Measurements from ENCODE around the gene STARD10. TPM values are rescaled to one million over a fixed set of nuclear protein-coding genes. Genes with fewer than 3 reads are reported as not detected.
A peak's percentile ranks its signal among the peaks of the same experiment; 100 is the strongest.

The STARD10 gene
- total RNA-seq, 1 donor from 2014 or later, result 170 TPM

DNA sequence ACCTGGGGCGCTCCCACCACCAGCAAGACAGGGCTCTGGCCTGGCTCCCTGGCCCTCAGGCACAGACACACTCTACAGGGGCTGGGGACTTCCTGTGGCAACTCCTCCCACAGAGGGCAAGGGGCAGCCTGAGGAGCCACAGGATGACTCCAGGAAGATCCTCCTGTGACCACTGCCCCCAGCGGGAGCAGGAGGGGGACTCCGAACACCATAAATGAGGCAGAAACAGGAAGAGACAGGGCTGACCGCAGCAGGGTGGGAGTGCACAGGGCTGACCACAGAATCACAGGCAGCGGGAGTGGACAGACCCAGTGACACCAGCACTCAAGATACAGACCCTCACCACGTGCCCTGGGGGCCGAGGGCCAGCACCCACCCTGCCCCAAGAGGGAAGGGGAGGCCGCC, 52.4 kb downstream of the STARD10 start:
- peak overlapping the region; percentile 48 for H3K4me3 Mint-ChIP-seq
- TF ChIP-seq, protein P1, sequence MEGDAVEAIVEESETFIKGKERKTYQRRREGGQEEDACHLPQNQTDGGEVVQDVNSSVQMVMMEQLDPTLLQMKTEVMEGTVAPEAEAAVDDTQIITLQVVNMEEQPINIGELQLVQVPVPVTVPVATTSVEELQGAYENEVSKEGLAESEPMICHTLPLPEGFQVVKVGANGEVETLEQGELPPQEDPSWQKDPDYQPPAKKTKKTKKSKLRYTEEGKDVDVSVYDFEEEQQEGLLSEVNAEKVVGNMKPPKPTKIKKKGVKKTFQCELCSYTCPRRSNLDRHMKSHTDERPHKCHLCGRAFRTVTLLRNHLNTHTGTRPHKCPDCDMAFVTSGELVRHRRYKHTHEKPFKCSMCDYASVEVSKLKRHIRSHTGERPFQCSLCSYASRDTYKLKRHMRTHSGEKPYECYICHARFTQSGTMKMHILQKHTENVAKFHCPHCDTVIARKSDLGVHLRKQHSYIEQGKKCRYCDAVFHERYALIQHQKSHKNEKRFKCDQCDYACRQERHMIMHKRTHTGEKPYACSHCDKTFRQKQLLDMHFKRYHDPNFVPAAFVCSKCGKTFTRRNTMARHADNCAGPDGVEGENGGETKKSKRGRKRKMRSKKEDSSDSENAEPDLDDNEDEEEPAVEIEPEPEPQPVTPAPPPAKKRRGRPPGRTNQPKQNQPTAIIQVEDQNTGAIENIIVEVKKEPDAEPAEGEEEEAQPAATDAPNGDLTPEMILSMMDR (conservative IDR thresholded peaks at IDR 0.05), result no peak
- H3K36me3 Mint-ChIP-seq, result no peaks in the 10 kb centered on the region
- peak overlapping the region; percentile 94 for H3K27ac Mint-ChIP-seq
- peaks cover 46% of the 10 kb centered on the region for H3K4me1 Mint-ChIP-seq (ENCODE audit: unreplicated experiment)
- H3K27me3 Mint-ChIP-seq, result no peaks in the 10 kb centered on the region
- no peak for DNase-seq (ENCODE audit: extremely low spot score, unreplicated experiment)
- no peaks in the 10 kb centered on the region for H3K9me3 Mint-ChIP-seq

DNA sequence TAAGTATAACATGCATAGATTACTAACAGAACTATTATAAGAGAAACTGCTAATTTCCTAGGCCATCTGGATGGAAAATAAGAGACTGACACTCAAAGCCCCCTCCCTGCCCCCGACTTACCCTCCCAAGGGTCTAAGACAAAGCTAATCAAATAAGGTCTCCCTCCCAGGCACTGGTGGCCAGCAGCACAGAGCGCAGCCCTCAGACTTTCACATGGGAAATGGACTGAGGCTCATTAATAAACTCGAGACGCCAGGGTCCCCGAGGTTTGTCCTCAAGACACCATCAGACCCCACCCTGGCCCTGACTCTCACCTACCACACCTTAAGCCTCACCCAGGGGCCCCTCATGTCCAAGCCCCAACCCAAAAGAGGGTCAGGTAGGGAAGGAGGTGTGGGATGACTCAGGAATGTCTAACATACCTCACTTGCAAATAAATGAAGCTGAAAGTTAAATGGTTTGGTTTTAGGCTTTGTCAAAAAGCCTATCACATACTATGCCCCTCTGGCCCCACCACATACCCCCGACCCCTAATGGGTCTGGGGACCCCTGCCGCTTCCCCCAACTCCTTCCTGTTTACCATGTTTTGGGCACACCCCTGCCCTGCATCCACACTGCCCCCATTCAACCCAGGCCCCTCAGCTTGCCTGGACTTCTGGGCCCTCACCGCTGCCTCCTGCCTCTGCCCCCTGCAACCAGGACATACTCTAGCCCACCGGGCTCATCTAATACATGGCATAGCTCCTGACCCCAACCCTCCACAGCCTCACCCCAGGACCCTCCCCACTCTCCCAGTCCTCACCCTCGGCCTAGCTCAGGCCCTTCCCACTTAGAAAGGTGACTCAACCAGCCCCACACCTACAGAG, 53.1 kb downstream of the STARD10 start:
- H3K27ac Mint-ChIP-seq, result peak overlapping the region; percentile 94
- DNase-seq (ENCODE audit: extremely low spot score, unreplicated experiment), result no peak
- H3K9me3 Mint-ChIP-seq, result no peaks in the 10 kb centered on the region
- peaks cover 49% of the 10 kb centered on the region for H3K4me1 Mint-ChIP-seq (ENCODE audit: unreplicated experiment)
- peak overlapping the region; percentile 48 for H3K4me3 Mint-ChIP-seq
- TF ChIP-seq, protein P1 (conservative IDR thresholded peaks at IDR 0.05), result no peak
- no peaks in the 10 kb centered on the region for H3K36me3 Mint-ChIP-seq
- H3K27me3 Mint-ChIP-seq, result no peaks in the 10 kb centered on the region

DNA sequence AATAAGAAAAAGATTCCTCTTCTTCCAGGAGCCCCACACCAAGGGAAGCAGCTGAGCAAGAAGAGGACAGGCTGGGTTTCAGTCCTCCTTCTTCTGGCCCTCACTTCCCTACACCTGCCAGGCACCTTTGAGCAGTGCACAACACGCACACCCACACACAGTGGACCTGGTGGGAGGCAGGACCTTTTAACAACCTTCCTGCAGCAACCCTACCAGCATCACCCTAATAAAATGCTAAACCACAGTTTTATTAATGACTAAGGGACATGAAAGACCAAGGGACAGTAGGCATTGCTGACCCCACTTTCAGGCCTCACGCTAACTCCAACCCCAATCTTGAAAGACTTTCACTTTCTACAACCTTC, 53.8 kb downstream of the STARD10 start:
- H3K9me3 Mint-ChIP-seq, result no peaks in the 10 kb centered on the region

DNA sequence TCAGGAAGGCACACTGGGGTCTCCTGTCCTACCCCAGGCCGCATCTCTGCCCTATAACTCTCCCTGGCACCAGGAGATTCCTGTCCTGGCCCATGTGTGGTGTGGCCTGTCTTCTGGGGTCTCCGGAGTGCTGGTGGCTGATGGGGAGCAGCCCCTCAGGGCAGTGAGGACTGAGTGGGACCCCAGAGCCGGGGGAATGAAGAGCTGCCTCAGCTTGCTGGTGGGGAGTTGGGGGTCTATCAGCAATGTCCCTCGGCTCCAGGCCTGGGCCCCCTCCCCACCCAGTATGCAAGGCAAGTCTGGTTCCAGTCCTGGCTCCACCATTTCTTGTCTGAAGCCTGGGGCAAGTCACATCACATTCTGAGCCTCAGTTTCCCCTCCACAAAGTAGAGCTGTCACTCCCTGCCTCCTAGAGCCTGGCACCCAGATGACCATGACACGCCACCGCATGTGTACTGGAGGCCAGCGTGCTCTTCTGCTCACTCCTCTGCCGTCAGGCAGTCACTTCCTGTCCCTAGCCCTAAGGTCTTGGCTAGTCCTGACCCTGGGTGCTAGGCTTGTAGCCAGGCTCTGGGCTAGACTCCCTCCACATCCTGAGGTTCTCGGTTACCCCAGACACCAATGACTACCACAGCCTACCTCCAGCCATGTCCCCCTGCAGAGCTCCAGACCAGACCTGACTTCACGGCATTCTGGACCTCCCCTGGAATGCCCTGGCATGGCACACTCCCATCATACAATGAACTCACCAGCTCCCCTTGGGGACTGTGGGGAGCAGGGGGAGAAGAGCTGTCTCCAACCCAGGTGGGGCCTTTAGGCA, 54.4 kb downstream of the STARD10 start:
- H3K4me1 Mint-ChIP-seq (ENCODE audit: unreplicated experiment), result peaks cover 52% of the 10 kb centered on the region
- H3K9me3 Mint-ChIP-seq, result no peaks in the 10 kb centered on the region
- H3K27ac Mint-ChIP-seq, result peak overlapping the region; percentile 94

More for the DNA sequence above, 53.8 kb downstream of the STARD10 start:
- TF ChIP-seq, protein P1 (conservative IDR thresholded peaks at IDR 0.05), result no peak
- Mint-ChIP-seq H3K36me3 (no peaks in the 10 kb centered on the region), H3K4me1 (ENCODE audit: unreplicated experiment) (peaks cover 52% of the 10 kb centered on the region), H3K4me3 (peak overlapping the region; percentile 28), H3K27ac (peak overlapping the region; percentile 94), H3K27me3 (no peaks in the 10 kb centered on the region)
- no peak for DNase-seq (ENCODE audit: extremely low spot score, unreplicated experiment)

More for the DNA sequence above, 54.4 kb downstream of the STARD10 start:
- no peak for DNase-seq (ENCODE audit: extremely low spot score, unreplicated experiment)
- H3K36me3 Mint-ChIP-seq, result no peaks in the 10 kb centered on the region
- peak overlapping the region; percentile 28 for H3K4me3 Mint-ChIP-seq
- TF ChIP-seq, protein P1 (conservative IDR thresholded peaks at IDR 0.05), result no peak
- no peaks in the 10 kb centered on the region for H3K27me3 Mint-ChIP-seq
